Measurements from ENCODE around the gene ERAL1. TPM values are rescaled to one million over a fixed set of nuclear protein-coding genes. Genes with fewer than 3 reads are reported as not detected.
"Not testable (repeated sequence)": the region's sequence is repeated elsewhere in the genome, so short reads cannot be mapped to it uniquely, and the experiment has no call there.

ERAL1 gene
- total RNA-seq, 1 donor: 39.3 TPM

DNA sequence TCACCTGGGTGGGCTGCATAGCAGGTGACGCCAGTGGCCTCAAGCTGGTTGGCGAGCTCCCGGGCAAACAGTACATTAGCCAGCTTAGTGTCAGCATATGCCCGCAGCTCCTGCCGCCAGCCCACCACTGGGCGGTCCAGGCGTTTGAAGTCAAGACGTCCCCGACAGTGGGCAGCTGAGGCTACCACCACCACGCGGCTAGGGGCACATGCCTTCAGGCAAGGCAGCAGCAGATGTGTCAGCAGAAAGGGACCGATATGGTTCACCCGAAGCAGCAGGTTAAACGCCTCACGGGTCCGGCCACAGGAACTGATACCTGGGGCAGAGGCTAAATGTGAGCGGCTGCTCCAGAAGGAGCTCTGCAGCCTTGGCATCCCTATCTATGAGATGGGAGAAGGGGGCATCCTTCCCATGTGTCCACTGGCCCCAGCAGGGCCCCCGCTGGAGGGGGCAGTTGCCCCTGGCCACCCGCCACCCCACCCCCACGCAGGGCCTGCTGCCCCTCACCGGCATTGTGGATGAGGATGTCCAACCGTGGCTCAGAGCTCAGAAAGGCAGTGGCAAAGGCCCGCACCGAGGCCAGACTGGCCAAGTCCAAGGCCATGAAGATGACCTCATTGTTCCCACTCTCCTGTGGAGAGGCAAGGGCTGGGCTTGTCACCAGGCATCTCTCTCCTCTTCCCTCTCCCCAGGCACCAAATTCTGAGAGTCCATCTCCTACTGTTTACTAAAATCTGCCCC lies 46.3 kb downstream of the ERAL1 start:
- no peak overlapping the region for H3K4me3 ChIP-seq (ENCODE audit: low read depth, low read length)
- DNase-seq (ENCODE audit: low read depth): no peak
- TF ChIP-seq, protein P1, sequence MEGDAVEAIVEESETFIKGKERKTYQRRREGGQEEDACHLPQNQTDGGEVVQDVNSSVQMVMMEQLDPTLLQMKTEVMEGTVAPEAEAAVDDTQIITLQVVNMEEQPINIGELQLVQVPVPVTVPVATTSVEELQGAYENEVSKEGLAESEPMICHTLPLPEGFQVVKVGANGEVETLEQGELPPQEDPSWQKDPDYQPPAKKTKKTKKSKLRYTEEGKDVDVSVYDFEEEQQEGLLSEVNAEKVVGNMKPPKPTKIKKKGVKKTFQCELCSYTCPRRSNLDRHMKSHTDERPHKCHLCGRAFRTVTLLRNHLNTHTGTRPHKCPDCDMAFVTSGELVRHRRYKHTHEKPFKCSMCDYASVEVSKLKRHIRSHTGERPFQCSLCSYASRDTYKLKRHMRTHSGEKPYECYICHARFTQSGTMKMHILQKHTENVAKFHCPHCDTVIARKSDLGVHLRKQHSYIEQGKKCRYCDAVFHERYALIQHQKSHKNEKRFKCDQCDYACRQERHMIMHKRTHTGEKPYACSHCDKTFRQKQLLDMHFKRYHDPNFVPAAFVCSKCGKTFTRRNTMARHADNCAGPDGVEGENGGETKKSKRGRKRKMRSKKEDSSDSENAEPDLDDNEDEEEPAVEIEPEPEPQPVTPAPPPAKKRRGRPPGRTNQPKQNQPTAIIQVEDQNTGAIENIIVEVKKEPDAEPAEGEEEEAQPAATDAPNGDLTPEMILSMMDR (IDR thresholded peaks at IDR 0.05; ENCODE audit: insufficient read depth, low read depth, low read length): no peak

DNA sequence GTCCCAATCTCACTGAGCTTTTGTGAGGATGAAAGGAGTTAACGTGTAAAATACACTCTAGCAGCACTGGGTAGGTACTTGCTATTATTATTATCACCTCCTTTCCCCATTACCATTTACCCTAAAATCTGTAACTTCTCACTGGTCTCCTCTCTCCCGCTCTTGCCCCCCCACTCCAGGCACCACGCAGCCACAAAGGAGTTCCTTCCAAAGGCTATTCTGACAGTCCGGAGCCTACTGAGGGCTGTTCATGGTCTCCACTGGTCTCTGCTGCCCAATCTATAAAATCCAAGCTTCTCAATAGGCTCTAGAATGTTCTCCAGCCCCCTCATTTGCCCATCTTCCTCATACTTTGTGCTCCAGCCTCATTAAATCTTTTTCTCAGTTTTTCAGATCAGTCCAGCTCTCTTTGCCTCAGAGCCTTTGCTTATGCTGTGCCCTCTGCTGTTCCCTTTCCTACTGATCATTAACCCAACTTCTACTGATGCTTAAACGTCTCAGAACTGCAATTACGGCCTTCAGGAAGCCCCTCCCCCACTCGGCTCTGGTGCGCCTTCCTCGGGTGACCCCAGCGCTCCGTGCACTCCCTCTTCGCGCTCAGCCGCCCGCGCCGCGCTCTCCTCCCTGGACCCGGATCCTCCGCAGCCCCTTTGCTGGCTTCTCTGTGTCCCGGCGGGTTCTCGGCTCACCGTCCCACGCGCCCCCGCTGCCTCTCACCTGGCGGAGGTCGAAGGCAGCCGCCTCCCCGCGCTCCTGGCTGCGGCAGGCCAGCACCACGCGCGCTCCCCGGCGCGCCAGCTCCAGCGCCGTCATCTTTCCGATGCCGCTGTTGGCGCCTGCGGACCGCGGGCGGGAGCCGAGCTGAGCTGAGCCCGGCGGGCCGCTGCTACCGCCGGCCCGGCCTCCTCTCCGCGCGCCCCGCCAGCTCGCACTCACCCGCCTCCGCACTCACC lies 47.3 kb downstream of the ERAL1 start:
- TF ChIP-seq, protein P1 (IDR thresholded peaks at IDR 0.05; ENCODE audit: insufficient read depth, low read depth, low read length): no peak
- no peak for DNase-seq (ENCODE audit: low read depth)
- H3K4me3 ChIP-seq (ENCODE audit: low read depth, low read length): peak overlapping the region; percentile 64

DNA sequence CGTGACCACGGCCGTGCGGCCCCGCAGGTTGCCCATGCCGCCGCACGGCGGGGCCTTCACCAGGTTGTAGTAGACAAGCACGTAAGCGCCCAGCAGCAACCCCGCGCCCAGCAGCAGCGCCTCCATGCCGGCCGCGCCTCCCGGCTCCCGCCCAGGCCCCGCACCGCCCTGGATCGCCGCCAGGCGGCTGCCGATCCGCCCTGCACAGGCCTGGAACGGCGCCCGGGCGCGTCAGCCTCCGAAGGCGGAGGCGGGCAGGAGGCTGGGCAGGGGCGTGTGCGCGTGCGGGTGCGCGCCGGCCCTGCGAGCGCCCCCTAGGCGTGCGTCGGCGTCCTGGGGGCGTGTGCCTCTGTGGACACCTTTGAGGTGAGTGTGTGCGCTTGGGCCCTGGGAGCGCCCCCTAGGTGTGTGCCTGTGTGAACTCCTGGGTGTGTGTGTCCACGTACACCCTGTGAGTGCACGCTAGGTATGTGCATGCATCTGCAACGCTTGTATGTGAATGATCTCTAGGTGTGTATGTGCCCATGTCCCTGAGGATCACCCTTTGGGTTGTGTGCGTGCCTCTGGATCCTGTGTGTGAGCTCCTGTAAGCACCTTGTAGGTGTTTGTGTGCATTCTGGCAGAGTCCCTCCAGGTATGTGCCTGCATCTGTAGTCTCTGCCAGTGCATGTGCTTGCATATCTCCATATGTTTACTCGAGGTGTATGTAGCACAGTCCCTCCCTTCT lies 48.2 kb downstream of the ERAL1 start, which contains the start of gene DHRS13:
Gene DHRS13 (minus strand): TSS at position 261 of the 727 bp plus-strand sequence. CDS start 135 bp downstream, at position 126.
- H3K4me3 ChIP-seq (ENCODE audit: low read depth, low read length): peak within 1 kb of the TSS; percentile 64
- peak; percentile 86 for DNase-seq (ENCODE audit: low read depth)
- TF ChIP-seq, protein P1 (IDR thresholded peaks at IDR 0.05; ENCODE audit: insufficient read depth, low read depth, low read length): peak; percentile 71

DNA sequence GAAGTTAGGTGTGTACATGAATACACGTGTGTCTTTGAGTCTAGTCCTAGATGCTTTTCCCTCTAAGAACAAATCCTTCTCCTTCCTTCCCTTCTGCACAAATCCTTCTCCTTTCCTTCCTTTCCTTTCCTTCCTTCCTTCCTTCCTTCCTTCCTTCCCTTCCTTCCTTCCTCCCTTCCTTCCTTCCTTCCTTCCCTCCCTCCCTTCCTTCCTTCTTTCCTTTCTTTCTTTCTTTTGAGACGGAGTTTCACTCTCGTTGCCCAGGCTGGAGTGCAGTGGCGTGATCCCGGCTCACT lies 48.7 kb downstream of the ERAL1 start:
- DNase-seq (ENCODE audit: low read depth); H3K4me3 ChIP-seq (ENCODE audit: low read depth, low read length): not testable (repeated sequence)

DNA sequence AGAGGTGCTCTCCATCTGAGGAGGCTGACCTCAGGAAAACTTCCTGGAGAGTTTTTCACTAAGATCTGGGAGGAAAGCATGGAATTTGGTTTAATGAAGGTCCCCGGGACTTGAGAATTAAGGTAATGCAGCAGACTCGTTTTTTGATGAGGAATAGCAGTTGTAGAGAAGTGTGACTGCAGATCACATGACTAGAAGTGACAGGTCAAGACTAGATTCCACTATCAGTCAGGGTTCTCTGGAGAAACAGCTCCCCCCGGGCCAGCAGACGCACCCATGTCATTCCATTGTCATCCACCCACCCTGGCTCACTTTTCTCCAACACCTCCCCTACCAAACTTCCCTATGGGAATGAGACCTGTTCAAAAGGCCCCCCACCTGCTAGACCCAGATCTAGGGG lies 50.0 kb downstream of the ERAL1 start:
- DNase-seq (ENCODE audit: low read depth): no peak

DNA sequence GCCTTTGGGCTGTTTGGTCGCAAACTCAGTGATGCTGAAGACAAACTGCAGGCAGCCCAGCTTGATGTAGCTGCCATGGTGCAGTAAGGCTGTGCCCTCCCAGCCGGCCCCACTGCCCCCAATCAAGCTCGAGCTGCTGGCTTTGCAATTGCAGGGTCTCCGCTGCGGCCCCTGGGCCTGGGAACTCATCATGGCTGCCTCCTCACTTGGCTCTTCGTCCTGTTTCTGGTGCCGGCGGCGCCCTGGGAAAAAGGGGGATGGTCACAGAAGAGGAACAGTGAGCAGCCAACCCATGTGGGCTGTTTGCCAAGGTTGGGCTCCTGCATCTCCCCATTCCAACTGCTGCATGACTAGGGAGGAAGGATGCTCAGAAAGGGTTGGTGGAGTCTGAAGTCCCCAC lies 51.5 kb downstream of the ERAL1 start:
- TF ChIP-seq, protein P1 (IDR thresholded peaks at IDR 0.05; ENCODE audit: insufficient read depth, low read depth, low read length): no peak
- no peak overlapping the region for H3K4me3 ChIP-seq (ENCODE audit: low read depth, low read length)
- DNase-seq (ENCODE audit: low read depth): no peak

More for the DNA sequence above, 50.0 kb downstream of the ERAL1 start:
- no peak overlapping the region for H3K4me3 ChIP-seq (ENCODE audit: low read depth, low read length)
- TF ChIP-seq, protein P1 (IDR thresholded peaks at IDR 0.05; ENCODE audit: insufficient read depth, low read depth, low read length): no peak

Data from fibroblast of villous mesenchyme (primary cell).